AG04450 (cell line): ENCODE results near the gene LRTM2. TPM values are rescaled to one million over a fixed set of nuclear protein-coding genes. Genes with fewer than 3 reads are reported as not detected.

Source experiments
- CTCF ChIA-PET: fragments of 300-600, 350-600 bp; formaldehyde crosslinking; extraction: SDS; loops from one replicate; lab custom pipeline; 2022; ENCODE audit warnings: antibody characterized with exemption, inconsistent platforms; lab: Charles Lee
- POLR2A ChIA-PET: fragments of 350-600 bp; formaldehyde crosslinking; extraction: SDS; loops from one replicate; lab custom pipeline; 2021; ENCODE audit warnings: antibody characterized with exemption, inconsistent platforms; lab: Yijun Ruan, JAX
- DNase-seq: peaks from one replicate; pipeline ENCODE4 v3.0.0-alpha.2; 2011; ENCODE audit warnings: low read depth, low spot score
- H3K27ac ChIP-seq: one replicate; pipeline ENCODE4 v1.5.1; 2012; ENCODE audit warnings: low read depth, low read length, control low read depth
- H3K27me3 ChIP-seq: one replicate; pipeline ENCODE4 v1.6.0; 2012; ENCODE audit warnings: low read length; ENCODE audit not compliant: control insufficient read depth, insufficient read depth
- H3K4me3 ChIP-seq: 2 replicates; pipeline ENCODE4 v1.5.1; 2011; ENCODE audit warnings: mild to moderate bottlenecking, low read depth, low read length, control low read depth
- H3K9me3 ChIP-seq: 2 replicates; pipeline ENCODE4 v1.5.1; 2012; ENCODE audit warnings: low read length; ENCODE audit not compliant: control insufficient read depth, insufficient read depth
- polyA plus RNA-seq: library from polyadenylated mRNA; depleted of rRNA; stranded (reverse); fragments of >200 nt; gene quantifications from 2 replicates; pipeline ENCODE4 v1.2.3, GENCODE V29; 2011
- TF ChIP-seq, protein P1 (sequence below): IDR thresholded peaks from 2 replicates; pipeline ENCODE4 v1.5.1; 2011; ENCODE audit warnings: low read depth, low read length, control low read depth, inconsistent platforms

Gene LRTM2
- polyA plus RNA-seq, 1 experiment, result not detected

DNA sequence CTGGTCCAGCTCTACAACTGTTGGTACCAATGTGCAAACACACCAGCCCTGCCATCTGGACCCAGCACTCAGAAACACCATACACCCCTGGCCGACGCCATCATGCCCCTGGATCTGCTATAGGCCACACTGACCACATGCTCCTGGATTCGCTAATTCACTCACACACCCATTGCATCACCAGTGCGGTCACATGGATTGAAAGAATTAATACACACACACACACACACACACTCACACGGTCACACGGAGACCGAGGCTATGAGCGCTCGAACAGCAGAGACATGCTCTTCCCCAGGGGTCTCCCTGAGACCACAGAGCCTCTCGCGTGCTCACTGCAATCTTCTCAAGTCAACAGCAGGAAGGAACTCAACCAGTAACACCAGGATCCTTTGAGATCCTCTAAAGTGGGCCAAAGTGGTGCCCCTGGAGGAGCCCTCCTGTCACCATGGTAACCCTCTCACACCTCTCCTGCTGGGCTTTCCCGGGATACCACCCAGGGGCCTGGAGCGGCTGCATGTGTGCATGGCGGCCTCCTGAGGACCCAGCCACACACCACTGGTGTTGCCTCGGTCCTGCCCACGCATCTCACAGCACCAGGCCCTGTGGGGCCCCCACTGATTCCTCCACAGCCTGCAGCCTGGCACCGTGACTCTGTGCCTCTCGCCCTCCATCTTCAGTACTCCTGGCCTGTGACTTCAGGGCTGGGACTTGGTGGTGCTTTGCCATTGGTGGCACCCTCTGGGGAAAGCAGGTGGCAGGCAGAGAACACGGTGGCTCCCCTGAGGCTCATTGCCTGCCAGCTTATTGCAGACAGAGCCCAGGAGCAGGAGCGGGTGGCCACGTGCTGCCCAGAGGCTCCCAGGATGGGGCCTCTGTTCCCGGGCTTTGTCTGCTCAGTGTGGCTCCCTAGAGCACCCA lies 15.1 kb downstream of the LRTM2 start:
- CTCF ChIA-PET, result no interaction called here
- Histone ChIP-seq H3K4me3 (no peak overlapping the region), H3K27me3 (peaks cover 36% of the 10 kb centered on the region), H3K9me3 (no peaks in the 10 kb centered on the region; the same call in 1 of the 2 replicates), H3K27ac (no peak overlapping the region)
- TF ChIP-seq, protein P1, sequence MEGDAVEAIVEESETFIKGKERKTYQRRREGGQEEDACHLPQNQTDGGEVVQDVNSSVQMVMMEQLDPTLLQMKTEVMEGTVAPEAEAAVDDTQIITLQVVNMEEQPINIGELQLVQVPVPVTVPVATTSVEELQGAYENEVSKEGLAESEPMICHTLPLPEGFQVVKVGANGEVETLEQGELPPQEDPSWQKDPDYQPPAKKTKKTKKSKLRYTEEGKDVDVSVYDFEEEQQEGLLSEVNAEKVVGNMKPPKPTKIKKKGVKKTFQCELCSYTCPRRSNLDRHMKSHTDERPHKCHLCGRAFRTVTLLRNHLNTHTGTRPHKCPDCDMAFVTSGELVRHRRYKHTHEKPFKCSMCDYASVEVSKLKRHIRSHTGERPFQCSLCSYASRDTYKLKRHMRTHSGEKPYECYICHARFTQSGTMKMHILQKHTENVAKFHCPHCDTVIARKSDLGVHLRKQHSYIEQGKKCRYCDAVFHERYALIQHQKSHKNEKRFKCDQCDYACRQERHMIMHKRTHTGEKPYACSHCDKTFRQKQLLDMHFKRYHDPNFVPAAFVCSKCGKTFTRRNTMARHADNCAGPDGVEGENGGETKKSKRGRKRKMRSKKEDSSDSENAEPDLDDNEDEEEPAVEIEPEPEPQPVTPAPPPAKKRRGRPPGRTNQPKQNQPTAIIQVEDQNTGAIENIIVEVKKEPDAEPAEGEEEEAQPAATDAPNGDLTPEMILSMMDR, result no peak
- POLR2A ChIA-PET, result no interaction called here
- no peak for DNase-seq

DNA sequence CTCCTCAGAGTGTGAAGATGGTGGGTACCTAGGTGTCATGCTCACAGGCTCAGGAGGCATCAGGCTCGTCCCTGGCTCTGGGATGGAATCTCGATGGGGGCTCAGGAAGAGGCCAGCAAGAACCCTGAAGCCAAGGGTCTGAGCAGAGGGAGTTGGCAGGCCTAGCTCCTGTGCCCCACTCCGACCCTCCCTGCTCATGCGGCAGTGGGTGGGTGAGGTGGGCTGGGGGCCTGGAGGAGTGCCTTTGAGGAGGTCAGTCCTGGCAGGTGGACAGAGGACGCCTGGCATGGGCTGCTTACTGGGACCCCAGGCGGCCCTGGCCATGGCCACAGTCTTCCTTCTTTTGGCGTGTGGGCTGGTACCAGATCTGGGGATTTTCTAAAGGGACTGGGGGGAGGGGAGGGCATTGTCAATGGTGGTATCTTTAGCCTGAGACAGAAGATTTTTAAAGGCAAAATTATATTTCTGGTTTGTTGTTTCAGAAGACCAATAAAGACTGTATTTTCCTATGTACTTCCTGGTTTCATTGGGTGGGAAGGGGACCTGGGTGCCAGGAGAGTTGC lies 16.0 kb downstream of the LRTM2 start:
- ChIA-PET CTCF (no interaction called here), POLR2A (no interaction called here)
- no peak for DNase-seq
- Histone ChIP-seq H3K4me3 (no peak overlapping the region), H3K27ac (no peak overlapping the region), H3K9me3 (no peaks in the 10 kb centered on the region; the same call in 1 of the 2 replicates), H3K27me3 (peaks cover 38% of the 10 kb centered on the region)
- TF ChIP-seq, protein P1, result no peak

DNA sequence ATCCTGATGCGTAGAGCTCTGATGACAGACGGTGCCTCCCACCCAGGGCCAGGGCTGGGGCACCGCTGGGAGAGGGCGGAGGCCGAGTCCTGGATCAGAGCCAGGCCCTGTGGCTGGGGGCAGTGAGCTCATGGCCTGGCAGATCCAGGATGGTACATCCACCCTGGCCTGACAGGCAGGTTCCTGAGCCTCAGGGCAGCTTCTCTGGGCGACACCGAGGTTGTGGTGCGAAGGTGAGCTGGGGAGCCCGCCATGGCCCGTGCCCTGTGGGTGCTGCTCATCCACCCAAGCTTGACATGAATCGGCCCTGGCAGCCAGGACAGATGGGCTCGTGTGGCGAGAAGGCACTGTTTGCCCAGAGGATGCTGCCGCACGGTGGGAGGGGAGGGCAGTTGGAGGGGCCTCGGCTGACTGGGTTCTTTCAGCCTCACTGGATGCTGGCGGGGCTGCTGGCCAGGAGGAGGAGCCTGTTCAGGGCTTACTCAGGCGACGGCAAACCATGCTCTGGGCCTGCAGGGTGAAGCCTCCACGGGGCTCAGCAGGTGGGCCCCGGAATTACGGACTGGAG lies 16.6 kb downstream of the LRTM2 start:
- H3K27me3 ChIP-seq, result peaks cover 40% of the 10 kb centered on the region
- TF ChIP-seq, protein P1, result no peak
- no peak overlapping the region for H3K27ac ChIP-seq
- ChIA-PET CTCF (no interaction called here), POLR2A (no interaction called here)
- no peaks in the 10 kb centered on the region; the same call in 1 of the 2 replicates for H3K9me3 ChIP-seq
- DNase-seq, result no peak
- no peak overlapping the region for H3K4me3 ChIP-seq

DNA sequence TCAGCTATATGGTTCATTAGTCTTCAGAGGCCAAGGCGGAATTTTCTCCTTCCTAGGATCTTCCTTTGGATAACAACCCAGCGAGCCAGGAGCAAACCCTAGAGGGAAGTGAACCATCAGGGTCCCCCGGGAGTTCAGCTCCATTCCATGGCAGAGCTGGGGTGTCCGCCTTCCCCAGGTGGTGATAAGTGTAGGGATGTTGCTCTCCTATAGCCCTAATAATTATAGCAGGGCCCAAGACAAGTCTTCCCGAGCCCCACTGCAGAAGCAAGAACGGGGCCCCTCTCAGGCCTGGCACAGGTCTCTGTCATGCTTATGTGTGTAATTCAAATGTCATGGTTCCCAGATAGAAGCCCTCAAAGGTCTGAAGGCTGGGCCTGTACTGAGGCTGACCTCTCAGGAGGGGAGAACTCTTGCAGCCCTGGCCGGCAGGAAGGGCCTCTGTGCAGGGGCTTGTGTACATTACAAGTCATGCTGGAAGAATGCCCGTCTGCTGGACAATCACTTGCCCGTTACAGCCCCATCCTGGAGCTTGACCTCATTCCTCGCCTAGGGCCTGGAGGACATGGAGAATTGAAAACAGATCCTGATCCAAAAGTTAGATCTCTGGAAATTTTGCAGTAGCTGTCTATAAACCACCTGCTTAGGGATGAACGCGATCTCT lies 17.3 kb downstream of the LRTM2 start:
- POLR2A ChIA-PET, result no interaction called here
- H3K27me3 ChIP-seq, result peaks cover 43% of the 10 kb centered on the region
- H3K9me3 ChIP-seq, result no peaks in the 10 kb centered on the region; the same call in 1 of the 2 replicates
- DNase-seq, result no peak
- TF ChIP-seq, protein P1, result no peak
- no peak overlapping the region for H3K4me3 ChIP-seq
- CTCF ChIA-PET, result interaction anchor here (0.5 to 1.1 kb wide), 2 partner anchors 102 to 1128 kb away, joined by 3 to 4 read pairs; no protein-coding TSS in a partner anchor
- H3K27ac ChIP-seq, result no peak overlapping the region
